HG02610 (cell line): ENCODE results near the gene ELF3.
"Not testable (repeated sequence)": the region's sequence is repeated elsewhere in the genome, so short reads cannot be mapped to it uniquely, and the experiment has no call there.

Experiments
- ATAC-seq: cut with Tn5 transposase; IDR thresholded peaks from one replicate; pipeline ENCODE4 v1.9.1; 2021; ENCODE audit warnings: mild to moderate bottlenecking, moderate library complexity; ENCODE audit not compliant: unreplicated experiment

The ELF3 gene

GRCh38 chr1:202010180-202011015, at the start of gene ELF3:
Gene ELF3, plus strand, starts transcription at chr1:202010587. Its CDS starts 550 bp downstream, at chr1:202011137.
- ATAC-seq: peak; percentile 65

GRCh38 chr1:201962382-201962781, 48.0 kb upstream of the ELF3 start:
- not testable (repeated sequence) for ATAC-seq

GRCh38 chr1:201964261-201964660, 46.1 kb upstream of the ELF3 start:
- no peak for ATAC-seq

GRCh38 chr1:201966171-201966570, 44.2 kb upstream of the ELF3 start:
- ATAC-seq: no peak

- ATAC-seq: no peak
Observed at GRCh38 chr1:201968202-201968925, 42.0 kb upstream of the ELF3 start.

- no peak for ATAC-seq
Observed at GRCh38 chr1:201970334-201971159, 39.8 kb upstream of the ELF3 start.

DNA sequence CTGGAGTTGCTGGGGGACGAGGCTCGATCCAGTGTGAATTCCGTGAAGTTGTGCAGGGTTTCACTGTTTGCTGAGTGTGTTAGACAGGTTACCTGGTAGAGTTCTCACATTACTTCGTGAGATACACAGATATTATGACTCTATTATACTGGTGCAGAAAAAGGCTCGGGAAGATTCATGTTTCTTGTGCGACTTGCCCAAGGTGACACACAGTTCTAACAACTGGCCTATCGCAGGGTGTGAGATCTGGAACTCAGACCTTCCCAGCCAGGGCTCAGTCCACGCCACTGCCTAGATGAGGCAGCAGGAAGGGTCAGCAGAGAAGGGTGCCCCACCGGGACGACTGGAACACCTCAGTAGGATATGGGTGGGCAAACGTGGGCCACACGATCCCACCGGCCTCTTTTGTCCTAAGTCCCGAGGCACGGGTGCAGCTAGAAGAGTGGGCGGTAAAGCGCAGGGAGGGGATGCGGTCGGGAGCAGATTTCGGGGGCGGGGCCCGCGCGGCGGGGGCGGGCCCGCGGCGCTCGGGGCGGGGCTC, 28.2 kb upstream of the ELF3 start:
- ATAC-seq: peak; percentile 78

- peak; percentile 52 for ATAC-seq
Observed at GRCh38 chr1:201982623-201983379, 27.6 kb upstream of the ELF3 start, which contains the start of gene RNPEP. Gene RNPEP, plus strand, starts transcription at chr1:201982648. Its CDS starts 19 bp downstream, at chr1:201982667.

DNA sequence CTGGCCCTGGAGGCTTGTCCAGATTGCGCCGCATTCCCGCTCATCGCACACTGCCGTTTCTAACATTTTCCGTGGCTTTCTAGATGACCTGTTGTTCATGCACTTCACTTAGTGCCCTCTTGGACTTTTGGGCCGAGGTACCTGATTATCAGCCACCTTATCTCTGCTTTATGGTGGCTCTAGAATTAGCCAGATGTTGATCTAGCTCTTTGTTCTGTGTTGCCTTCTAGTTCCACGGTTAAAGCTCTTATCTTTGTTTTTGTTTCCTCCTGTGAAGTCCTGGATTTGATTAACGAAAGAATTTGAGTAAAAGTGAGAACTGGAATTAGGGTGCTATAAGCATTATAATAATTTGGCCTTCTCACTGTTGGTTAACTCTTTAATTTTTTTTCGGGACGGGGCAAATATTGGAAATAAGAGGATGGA, 27.0 kb upstream of the ELF3 start:
- ATAC-seq: no peak

GRCh38 chr1:201984446-201984845, 25.9 kb upstream of the ELF3 start:
- ATAC-seq: no peak

GRCh38 chr1:201985355-201985754, 25.0 kb upstream of the ELF3 start:
- no peak for ATAC-seq

- no peak for ATAC-seq
Observed at GRCh38 chr1:201988601-201989000, 21.8 kb upstream of the ELF3 start.

DNA sequence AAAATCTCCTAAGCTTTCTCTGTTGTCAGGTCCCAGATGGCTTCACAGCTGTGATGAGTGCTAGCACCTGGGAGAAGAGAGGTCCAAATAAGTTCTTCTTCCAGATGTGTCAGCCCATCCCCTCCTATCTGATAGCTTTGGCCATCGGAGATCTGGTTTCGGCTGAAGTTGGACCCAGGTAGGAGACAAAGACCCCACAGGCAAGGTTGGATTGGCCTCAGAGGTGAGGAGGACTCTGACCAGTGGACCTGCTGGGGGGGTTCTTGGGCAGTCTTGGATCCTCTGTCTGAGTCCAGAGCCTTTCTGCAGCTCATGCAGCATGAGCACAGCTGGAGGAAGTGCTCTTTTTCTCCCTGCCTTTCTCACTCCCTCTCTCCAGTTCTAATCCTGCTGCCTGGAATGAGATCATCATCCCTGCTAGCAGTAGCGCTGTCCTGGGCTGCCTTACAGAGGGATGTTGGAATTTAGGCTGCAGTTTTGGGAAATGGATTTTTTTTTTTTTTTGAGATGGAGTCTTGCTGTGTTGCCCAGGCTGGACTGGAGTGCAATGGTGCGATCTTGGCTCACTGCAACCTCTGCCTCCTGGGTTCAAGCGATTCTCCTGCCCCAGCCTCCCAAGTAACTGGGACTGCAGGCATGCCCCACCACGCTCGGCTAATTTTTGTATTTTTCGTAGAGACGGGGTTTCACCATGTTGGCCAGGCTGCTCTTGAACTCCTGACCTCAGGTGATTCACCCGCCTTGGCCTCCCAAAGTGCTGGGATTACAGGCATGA, 20.8 kb upstream of the ELF3 start:
- no peak for ATAC-seq

- ATAC-seq: no peak
Observed at GRCh38 chr1:201990427-201990826, 20.0 kb upstream of the ELF3 start.

GRCh38 chr1:201999625-202000238, 10.7 kb upstream of the ELF3 start:
- no peak for ATAC-seq

DNA sequence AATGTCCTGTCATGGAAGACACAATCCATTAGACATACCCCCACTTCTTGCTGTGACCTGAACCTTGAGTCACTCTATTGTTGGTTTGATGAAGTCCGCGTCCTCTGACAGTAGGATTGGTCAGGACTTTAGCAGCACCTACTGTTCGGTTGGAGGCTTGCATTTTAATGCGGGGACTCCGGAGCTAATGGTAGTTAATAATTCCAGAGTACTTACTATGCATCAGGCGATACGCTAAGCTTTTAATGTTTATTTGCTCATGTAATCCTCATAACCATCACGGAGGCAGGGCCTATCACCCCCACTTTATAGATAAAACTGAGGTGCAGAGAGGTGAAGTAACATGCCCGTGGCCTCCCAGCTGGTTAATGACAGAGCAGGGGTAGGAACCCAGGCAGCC, 7.9 kb upstream of the ELF3 start:
- no peak for ATAC-seq

DNA sequence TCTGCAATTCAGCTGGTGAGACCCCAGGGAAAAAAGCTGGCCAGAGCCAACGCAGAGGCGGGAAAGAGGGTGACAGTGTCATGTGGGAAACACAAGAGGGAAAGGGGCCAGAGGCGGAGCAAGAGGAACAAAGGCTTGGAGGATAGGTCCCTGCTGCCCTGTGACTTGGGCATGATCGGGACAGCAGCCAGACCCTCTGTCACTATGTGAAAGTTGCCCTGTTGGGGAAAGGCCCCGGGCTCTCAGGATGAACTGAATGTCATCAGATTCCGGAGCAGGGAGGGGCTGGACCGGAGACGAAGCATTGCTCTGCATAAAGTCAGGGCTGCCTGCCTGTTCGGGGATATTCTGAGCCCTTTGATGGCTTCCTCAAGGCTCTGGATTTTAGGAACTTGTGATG, 5.7 kb upstream of the ELF3 start:
- ATAC-seq: no peak

- no peak for ATAC-seq
Observed at GRCh38 chr1:202005958-202006357, 4.4 kb upstream of the ELF3 start.

GRCh38 chr1:202007304-202007703, 3.1 kb upstream of the ELF3 start:
- no peak for ATAC-seq
